K562 (cell line): ENCODE measurements around the gene MLC1.

Experiments used
- TFAP4 ChIP-seq: sonication (generic); formaldehyde crosslinking; IDR thresholded peaks from 2 replicates; pipeline ENCODE4 v1.8.0; 2022; ENCODE audit warnings: missing genetic modification reagents, mild to moderate bottlenecking, moderate library complexity, borderline replicate concordance
- ZNF431 ChIP-seq: sonication (generic); formaldehyde crosslinking; IDR thresholded peaks from 2 replicates; pipeline ENCODE4 v1.8.0; 2022; ENCODE audit warnings: mild to moderate bottlenecking, missing genetic modification reagents

GRCh38 chr22:50074551-50075530, 10.4 kb downstream of the MLC1 start:
- TF ChIP-seq ZNF431 (CRISPR knock-in tag), result no peak
- no peak for TF ChIP-seq TFAP4 (CRISPR knock-in tag)
